AG20443 (cell line): ENCODE data around the gene ASMTL.
A peak's percentile ranks its signal among the peaks of the same experiment; 100 is the strongest.
"Not testable (repeated sequence)": the region's sequence is repeated elsewhere in the genome, so short reads cannot be mapped to it uniquely, and the experiment has no call there.

Source experiments
- DNase-seq: peaks from one replicate; pipeline ENCODE4 v3.0.0; 2012; ENCODE audit warnings: low spot score, mixed read lengths

ASMTL gene

GRCh38 chrX:1387141-1387776, 65.5 kb downstream of the ASMTL start:
- no peak for DNase-seq

- DNase-seq = no peak
Observed at GRCh38 chrX:1386338-1387127, 66.2 kb downstream of the ASMTL start.

DNA sequence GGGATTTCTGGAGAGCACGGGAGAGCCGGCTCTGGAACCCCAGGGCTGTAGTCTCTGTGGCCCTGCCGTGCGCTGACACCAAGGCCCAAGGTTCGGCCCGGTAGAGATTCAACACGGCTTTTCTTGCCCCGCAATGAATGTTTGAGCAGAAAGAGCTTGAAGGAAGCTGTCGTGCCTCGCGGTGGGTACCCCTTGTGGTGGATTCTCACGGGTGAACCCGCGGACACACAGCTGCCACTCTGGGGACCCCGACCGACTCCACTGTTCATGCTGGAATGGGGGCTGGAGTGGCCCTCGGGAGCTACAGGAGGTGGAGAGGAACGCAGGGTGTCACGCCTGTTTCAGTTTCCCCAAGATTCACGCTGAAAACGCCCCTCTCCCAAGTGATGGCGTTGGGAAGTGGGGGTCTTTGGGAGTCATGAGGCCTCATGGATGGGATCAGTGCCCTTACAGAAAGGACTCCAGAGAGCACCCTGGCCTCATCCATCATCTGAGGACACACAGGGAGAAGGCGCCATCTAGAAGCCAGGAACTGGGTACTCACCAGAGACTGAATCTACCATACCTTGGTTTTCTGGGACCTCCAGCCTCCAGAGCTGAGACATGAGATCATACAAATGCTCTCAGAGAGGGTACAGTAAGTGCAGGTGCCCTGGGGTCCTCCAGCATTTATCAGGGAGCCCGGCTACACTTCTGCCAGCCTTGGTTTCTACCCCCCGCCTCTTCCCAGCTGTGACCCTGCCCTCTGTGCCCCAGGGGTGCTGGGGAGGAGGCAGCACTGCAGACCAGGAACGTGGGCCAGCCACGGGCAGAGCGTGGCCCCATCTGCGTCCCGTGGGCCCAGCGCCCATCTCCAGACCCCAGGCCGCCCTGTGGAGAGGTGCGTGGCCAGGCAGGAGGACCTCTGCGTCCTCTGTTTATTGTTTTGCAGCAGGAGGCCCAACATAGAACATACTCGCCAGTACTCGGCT, 67.2 kb downstream of the ASMTL start:
- DNase-seq = peak; percentile 3

DNA sequence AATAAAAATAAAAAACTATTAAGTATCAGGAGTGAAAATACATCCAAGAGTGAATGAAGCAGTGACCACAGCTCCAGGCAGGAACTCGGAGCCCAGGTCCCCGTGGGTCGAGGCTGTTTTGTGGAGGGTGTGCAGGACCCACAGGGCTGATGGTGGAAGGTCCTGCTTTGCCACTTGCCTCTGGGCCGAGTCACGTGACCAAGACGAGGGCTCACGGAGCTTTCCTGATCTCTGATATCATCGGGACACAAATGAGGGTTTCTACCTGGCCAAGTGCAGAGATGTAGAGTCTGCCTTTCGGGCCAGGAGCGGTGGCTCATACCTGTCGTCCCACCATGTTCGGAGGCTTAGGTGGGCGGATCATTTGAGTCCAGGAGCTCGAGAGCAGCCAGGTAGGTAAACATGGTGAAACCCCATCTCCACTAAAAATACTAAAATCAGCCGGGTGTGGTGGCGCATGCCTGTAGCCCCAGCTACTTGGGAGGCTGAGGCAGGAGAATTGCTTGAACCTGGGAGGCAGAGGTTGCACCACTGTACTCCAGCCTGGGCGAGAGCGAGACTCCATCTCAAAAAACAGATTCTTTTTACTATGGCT, 68.0 kb downstream of the ASMTL start:
- DNase-seq = peak; percentile 7

GRCh38 chrX:1380672-1381233, 72.0 kb downstream of the ASMTL start:
- DNase-seq = peak; percentile 9

GRCh38 chrX:1378306-1378759, 74.4 kb downstream of the ASMTL start:
- peak; percentile 2 for DNase-seq

DNA sequence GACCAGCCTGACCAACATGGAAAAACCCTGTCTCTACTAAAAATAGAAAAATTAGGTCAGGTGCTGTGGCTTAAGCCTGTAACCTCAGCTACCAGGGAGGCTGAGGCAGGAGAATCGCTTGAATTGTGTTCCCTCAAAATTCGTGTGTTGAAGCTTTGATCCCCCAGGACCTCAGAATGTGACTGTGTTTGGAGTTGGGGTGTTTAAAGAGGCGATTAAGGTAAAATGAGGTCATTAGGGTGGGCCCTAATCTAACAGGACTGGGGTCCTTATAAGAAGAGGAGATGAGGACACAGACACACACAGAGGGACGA, 84.4 kb downstream of the ASMTL start:
- DNase-seq = no peak

GRCh38 chrX:1366363-1366762, 86.3 kb downstream of the ASMTL start:
- not testable (repeated sequence) for DNase-seq

- DNase-seq = no peak
Observed at GRCh38 chrX:1361910-1362309, 90.8 kb downstream of the ASMTL start.

GRCh38 chrX:1361275-1361674, 91.4 kb downstream of the ASMTL start:
- DNase-seq = no peak

GRCh38 chrX:1360171-1360570, 92.5 kb downstream of the ASMTL start:
- no peak for DNase-seq

GRCh38 chrX:1359477-1359873, 93.2 kb downstream of the ASMTL start:
- no peak for DNase-seq

DNA sequence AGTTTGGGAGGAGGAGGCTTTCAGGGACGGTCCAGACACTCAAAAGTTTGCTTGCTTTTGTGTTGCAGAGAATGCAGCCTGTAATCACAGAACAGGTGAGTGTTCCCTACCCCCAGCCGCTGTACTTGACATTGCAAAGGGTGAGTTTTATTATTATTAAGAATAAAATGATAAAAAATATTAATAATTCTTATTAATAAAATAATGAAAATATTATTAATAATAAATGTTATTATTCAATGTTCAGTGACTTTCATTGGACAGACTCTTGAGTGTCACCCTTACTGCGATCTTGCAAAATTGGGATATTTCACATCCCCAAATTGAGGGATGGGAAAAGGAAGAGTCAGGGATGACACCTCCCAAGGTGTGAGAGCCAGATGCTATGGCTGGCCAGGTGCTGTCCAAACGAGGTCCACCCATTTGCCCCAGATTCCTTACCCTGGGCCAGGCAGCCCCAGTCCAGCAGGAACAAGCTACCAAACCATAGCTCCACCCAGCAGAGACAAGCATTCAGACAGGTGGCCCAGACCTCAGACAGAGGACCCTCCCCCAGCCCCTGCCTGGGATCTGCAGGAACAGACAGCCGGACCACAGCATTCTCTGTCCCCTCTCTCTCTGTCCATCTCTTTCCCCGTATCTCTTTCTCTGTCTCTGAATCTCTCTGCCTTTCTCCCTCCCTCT, 93.8 kb downstream of the ASMTL start:
- no peak for DNase-seq

DNA sequence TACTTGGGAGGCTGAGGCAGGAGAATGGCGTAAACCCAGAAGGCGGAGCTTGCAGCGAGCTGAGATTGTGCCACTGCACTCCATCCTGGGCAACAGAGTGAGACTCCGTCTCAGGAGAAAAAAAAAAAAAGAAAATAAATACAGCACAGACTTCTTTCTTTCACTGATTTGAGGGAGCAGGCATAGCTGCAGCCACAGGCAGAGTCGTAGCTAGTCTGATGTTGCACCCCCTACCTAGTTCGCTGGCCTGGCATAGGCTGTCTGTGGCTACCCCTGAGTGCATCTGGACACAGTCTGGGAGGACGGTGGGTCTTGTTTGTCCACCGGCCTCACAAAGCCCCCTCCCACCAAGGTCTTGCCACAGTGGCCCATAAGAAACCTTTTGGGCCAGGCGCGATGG, 94.7 kb downstream of the ASMTL start:
- no peak for DNase-seq

DNA sequence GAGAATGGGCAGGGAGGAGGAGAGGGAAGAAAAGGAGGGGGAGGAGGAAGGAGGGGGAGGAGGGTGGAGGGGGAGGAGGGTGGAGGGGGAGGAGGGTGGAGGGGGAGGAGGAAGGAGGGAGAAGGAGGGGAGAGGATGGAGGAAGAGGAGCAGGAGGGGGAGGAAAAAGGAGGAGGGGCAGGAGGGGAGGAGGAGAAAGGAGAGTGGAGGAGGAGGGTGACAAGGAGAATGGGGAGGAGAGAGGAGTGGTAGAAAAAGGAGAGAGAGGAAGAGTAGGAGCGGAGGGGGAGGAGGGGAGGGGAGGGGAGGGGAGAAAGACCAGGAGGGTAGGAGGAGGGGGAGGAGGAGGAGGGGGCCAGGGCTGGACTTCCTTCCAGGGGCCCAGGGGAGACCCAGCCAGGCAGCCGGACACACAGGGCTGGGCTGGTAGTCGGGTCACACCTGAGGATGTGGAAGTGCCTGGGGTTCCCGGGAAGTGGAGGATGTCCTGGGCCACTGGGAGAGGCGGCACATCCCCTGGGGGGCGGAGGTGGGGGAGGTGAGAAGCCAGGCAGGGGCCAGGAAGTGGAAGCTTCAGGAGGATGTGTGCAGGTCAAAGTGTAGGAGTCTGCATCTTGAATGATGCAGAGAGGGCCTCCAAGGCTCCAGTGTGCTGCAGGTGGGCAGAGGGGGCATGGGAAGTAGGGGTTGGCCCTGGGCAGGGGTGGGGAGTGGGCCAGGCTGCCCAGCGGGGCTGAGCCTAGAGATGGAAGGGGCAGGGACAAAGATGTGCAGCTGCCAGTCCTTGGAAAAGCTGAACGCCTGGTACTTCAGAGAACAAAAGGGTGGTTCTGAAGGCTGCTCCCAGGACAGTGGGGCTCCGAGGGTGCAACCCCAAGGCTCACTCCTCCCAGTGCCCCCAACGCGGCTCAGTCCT, 97.3 kb downstream of the ASMTL start:
- no peak for DNase-seq

DNA sequence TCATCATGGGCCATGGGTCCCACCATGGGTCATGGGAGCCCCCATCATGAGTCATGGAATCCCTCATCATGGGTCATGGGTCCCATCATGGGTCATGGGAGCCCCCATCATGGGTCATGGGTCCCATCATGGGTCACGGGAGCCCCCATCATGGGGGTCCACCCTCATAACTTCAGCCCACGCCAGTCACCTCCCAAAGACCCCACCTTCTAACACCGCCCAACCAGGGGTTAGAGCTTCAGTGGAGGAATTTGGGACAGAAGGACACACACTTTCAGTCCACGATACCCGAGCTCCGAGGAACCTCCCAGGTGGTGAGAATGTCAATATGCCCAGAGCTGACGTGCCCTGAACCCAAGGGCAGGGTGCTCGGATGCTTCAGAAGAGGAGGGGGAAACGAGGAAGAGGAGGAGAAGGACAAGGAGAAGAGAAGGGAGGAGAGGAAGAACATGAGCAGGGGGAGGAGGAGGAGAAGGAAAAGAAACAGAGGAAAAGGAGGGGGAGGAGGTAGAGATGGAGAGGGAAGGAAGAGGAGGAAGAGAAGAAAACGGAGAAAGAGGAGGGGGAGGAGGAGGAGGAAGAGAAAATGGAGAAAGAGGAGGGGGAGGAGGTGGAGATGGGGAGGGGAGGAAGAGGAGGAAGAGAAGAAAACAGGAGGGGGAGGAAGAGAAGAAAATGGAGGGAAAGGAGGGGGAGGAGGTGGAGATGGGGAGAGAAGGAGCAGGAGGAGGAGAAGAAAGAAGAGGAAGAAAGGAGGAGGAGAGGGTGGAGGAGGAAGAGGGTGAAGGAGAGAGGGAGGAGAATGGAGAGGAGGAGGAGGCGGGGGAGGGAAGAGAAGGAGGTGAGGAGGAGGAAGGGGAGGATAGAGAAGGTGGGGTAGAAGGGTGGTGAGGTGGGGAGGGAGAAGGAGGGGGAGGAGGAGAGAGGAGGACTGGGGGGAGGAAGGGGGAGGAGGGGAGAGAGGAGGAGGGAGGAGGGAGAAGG, 98.4 kb downstream of the ASMTL start:
- DNase-seq = no peak
